Right atrium auricular region (tissue), 2 donors: ENCODE results near the gene HOXA7. TPM values are rescaled to one million over a fixed set of nuclear protein-coding genes. Genes with fewer than 3 reads are reported as not detected.

Experiments used
- DNase-seq: peaks from one replicate; pipeline ENCODE4 v3.0.0-alpha.2; 2019; ENCODE audit warnings: low spot score
- H3K27ac ChIP-seq, 2 donors: fragments of 200-600 bp; sonication (generic); 1 replicate in 1 of 2; 2 replicates in 1 of 2; pipeline ENCODE4 v1.5.1; 2016 to 2019
- H3K27me3 ChIP-seq, 2 donors: fragments of 200-600 bp; sonication (generic); one replicate each; pipeline versions ENCODE4 v1.5.1 to v1.6.0; 2017 to 2019
- H3K36me3 ChIP-seq: fragments of 200-600 bp; sonication (generic); one replicate; pipeline ENCODE4 v1.5.1; 2016
- H3K4me1 ChIP-seq, 2 donors: fragments of 200-600 bp; sonication (generic); one replicate each; pipeline versions ENCODE4 v1.5.1 to v1.6.0; 2017 to 2019
- H3K4me3 ChIP-seq, 2 donors: fragments of 200-600 bp; sonication (generic); 1 replicate in 1 of 2; 2 replicates in 1 of 2; pipeline ENCODE4 v1.5.1; 2017 to 2019; ENCODE audit warnings: mild to moderate bottlenecking in 1 of 2, moderate library complexity in 1 of 2
- H3K9me3 ChIP-seq, 2 donors: fragments of 200-600 bp; sonication (generic); one replicate each; pipeline ENCODE4 v1.5.1; 2019
- CTCF ChIP-seq, 2 donors: fragments of 200-600 bp; sonication (generic); IDR thresholded peaks; one replicate each; pipeline ENCODE4 v1.5.1; 2019; ENCODE audit warnings: antibody characterized with exemption in 2 of 2
- total RNA-seq, 2 donors: library from RNA; depleted of rRNA; stranded (reverse); fragments of >200 nt; gene quantifications; one replicate each; pipeline ENCODE4 v1.1.0, GENCODE V29; 2016

Gene HOXA7
- total RNA-seq, 2 donors from 2014 or later = not detected

GRCh38 chr7:27161721-27162560 lies 5.5 kb upstream of the HOXA7 start:
- DNase-seq = no peak

GRCh38 chr7:27161214-27161720 lies 4.8 kb upstream of the HOXA7 start:
- H3K4me1 ChIP-seq = peaks cover 0 to 50% of the 10 kb centered on the region in 2 donors
- H3K4me3 ChIP-seq = peak overlapping the region; percentile 38 to 60
- H3K27me3 ChIP-seq = peaks cover 56 to 82% of the 10 kb centered on the region in 2 donors
- H3K36me3 ChIP-seq = no peaks in the 10 kb centered on the region
- no peak for DNase-seq
- H3K27ac ChIP-seq = no peak overlapping the region
- H3K9me3 ChIP-seq = no peaks in the 10 kb centered on the region
- TF ChIP-seq CTCF (IDR thresholded peaks at IDR 0.05) = peak; percentile 2 to 24

More at GRCh38 chr7:27161721-27162560, 5.5 kb upstream of the HOXA7 start:
- Histone ChIP-seq H3K4me3 (no peak overlapping the region), H3K27ac (no peak overlapping the region), H3K4me1 (peaks cover 0 to 51% of the 10 kb centered on the region in 2 donors), H3K36me3 (no peaks in the 10 kb centered on the region), H3K9me3 (no peaks in the 10 kb centered on the region), H3K27me3 (peaks cover 57 to 82% of the 10 kb centered on the region in 2 donors)
- no peak for TF ChIP-seq CTCF (IDR thresholded peaks at IDR 0.05)

GRCh38 chr7:27160546-27161213 lies 4.2 kb upstream of the HOXA7 start:
- peak; percentile 100 for TF ChIP-seq CTCF (IDR thresholded peaks at IDR 0.05)
- Histone ChIP-seq H3K4me1 (peaks cover 0 to 52% of the 10 kb centered on the region in 2 donors), H3K9me3 (no peaks in the 10 kb centered on the region), H3K27me3 (peaks cover 56 to 82% of the 10 kb centered on the region in 2 donors), H3K4me3 (peak overlapping the region; percentile 38 to 60), H3K27ac (no peak overlapping the region), H3K36me3 (no peaks in the 10 kb centered on the region)
- DNase-seq = peak; percentile 89

- Histone ChIP-seq H3K27me3 (peaks cover 56 to 82% of the 10 kb centered on the region in 2 donors), H3K4me1 (peaks cover 0 to 53% of the 10 kb centered on the region in 2 donors), H3K27ac (no peak overlapping the region), H3K9me3 (no peaks in the 10 kb centered on the region), H3K36me3 (no peaks in the 10 kb centered on the region), H3K4me3 (peak overlapping the region; percentile 38 to 60)
- TF ChIP-seq CTCF (IDR thresholded peaks at IDR 0.05) = no peak
- no peak for DNase-seq
These were observed 3.7 kb upstream of the HOXA7 start for GRCh38 chr7:27160145-27160545.

GRCh38 chr7:27159266-27160144 lies 3.0 kb upstream of the HOXA7 start:
- DNase-seq = no peak
- Histone ChIP-seq H3K4me1 (peaks cover 0 to 53% of the 10 kb centered on the region in 2 donors), H3K9me3 (no peaks in the 10 kb centered on the region), H3K27ac (no peak overlapping the region), H3K27me3 (peaks cover 53 to 82% of the 10 kb centered on the region in 2 donors), H3K36me3 (no peaks in the 10 kb centered on the region), H3K4me3 (no peak overlapping the region)
- no peak for TF ChIP-seq CTCF (IDR thresholded peaks at IDR 0.05)
